WI38 (cell line): ENCODE data around the gene NFILZ.

Experiments used
- H3K4me3 ChIP-seq: 2 replicates; pipeline ENCODE4 v1.5.1; 2011; ENCODE audit warnings: low read depth, mild to moderate bottlenecking, control low read depth, low read length
- TF ChIP-seq, protein P1 (sequence below): IDR thresholded peaks from 2 replicates; pipeline ENCODE4 v1.5.1; 2012; ENCODE audit warnings: low read depth, mild to moderate bottlenecking, control low read depth, low read length

The NFILZ gene

GRCh38 chr19:8642561-8642960 lies 12.1 kb downstream of the NFILZ start:
- TF ChIP-seq, protein P1, sequence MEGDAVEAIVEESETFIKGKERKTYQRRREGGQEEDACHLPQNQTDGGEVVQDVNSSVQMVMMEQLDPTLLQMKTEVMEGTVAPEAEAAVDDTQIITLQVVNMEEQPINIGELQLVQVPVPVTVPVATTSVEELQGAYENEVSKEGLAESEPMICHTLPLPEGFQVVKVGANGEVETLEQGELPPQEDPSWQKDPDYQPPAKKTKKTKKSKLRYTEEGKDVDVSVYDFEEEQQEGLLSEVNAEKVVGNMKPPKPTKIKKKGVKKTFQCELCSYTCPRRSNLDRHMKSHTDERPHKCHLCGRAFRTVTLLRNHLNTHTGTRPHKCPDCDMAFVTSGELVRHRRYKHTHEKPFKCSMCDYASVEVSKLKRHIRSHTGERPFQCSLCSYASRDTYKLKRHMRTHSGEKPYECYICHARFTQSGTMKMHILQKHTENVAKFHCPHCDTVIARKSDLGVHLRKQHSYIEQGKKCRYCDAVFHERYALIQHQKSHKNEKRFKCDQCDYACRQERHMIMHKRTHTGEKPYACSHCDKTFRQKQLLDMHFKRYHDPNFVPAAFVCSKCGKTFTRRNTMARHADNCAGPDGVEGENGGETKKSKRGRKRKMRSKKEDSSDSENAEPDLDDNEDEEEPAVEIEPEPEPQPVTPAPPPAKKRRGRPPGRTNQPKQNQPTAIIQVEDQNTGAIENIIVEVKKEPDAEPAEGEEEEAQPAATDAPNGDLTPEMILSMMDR = no peak
- H3K4me3 ChIP-seq = no peak overlapping the region

- TF ChIP-seq, protein P1 = no peak
Observed at GRCh38 chr19:8643860-8644653, 13.6 kb downstream of the NFILZ start.

GRCh38 chr19:8648240-8648639 lies 17.8 kb downstream of the NFILZ start:
- no peak overlapping the region for H3K4me3 ChIP-seq
- TF ChIP-seq, protein P1 = no peak

More at GRCh38 chr19:8643860-8644653, 13.6 kb downstream of the NFILZ start:
- no peak overlapping the region for H3K4me3 ChIP-seq

DNA sequence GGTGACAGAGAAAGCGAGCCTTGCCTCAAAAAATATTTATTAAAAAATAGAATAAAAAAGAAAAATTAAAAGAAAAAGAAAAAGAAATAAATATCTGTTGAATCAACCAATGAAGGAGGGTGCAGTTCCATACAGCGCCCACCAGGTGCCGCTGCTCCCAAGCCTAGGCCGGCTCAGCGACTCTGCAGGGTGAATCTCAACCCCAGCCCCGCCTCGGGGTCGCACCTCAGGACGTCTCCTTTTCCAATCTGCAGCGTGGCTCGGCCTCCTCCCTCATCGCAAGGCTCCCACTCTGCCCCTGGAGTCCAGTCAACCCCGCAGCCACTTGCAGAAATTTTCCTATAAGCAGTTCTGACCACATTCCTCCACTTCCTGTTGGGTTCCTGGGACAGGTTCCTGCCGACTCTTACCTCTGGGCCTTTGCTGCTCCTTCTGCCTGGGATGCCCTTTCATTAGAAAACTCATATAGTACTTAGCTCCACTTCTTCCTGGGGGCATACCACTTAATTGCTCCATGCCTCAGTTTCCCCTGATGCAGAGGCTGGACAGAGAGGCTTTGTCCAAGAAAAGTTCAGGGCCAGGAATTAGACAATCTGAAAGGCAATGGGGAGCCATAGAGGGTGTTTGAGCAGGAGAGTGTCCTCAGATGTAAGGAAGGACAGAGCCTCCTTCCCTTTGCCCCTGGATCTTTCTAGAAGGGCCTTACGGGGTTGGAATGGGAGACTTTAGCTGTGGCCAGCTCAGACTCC lies 24.3 kb downstream of the NFILZ start:
- H3K4me3 ChIP-seq = no peak overlapping the region
- TF ChIP-seq, protein P1 = peak; percentile 99

- TF ChIP-seq, protein P1 = no peak
- no peak overlapping the region for H3K4me3 ChIP-seq
Observed at GRCh38 chr19:8655340-8655709, 24.9 kb downstream of the NFILZ start.

DNA sequence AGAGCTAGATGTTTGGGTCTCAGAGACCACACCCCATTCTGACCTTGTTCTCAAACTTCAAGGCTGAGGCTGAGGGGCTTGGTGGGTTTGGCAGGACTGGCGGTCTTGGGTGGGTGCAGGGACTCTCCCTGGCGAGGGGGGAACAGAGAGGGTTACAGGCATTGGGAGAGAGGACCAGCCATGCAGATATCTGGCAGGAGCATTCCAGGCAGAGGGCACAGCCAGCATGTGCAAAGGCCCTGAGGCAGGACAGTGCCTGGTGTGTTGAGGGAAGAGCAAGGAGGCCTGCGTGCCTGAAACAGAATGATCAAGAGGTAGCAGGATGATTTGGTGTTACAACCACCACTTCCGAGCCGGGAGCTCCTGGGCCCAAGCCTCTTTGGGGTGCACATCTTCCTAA lies 27.4 kb downstream of the NFILZ start:
- TF ChIP-seq, protein P1 = no peak
- H3K4me3 ChIP-seq = no peak overlapping the region

- H3K4me3 ChIP-seq = no peak overlapping the region
- TF ChIP-seq, protein P1 = no peak
Observed at GRCh38 chr19:8659905-8660304, 29.5 kb downstream of the NFILZ start.
